Muscle of leg (tissue), 11 donors: ENCODE results near the gene NRIP1. TPM values are rescaled to one million over a fixed set of nuclear protein-coding genes. Genes with fewer than 3 reads are reported as not detected.
"Not testable (repeated sequence)": the region's sequence is repeated elsewhere in the genome, so short reads cannot be mapped to it uniquely, and the experiment has no call there.

ENCODE experiments used
- DNase-seq: peaks from one replicate; pipeline ENCODE4 v3.0.0; 2013
- H3K27ac ChIP-seq: one replicate; pipeline ENCODE4 v1.5.1; 2013; ENCODE audit warnings: mild to moderate bottlenecking, low read length, control low read depth
- H3K27me3 ChIP-seq: one replicate; pipeline ENCODE4 v1.6.1; 2013; ENCODE audit warnings: low read length; ENCODE audit not compliant: control insufficient read depth, insufficient read depth
- H3K36me3 ChIP-seq: one replicate; pipeline ENCODE4 v1.6.1; 2013; ENCODE audit warnings: low read length; ENCODE audit not compliant: control insufficient read depth, insufficient read depth
- H3K4me1 ChIP-seq: one replicate; pipeline ENCODE4 v1.6.1; 2013; ENCODE audit warnings: low read length; ENCODE audit not compliant: control insufficient read depth, insufficient read depth
- H3K4me3 ChIP-seq: one replicate; pipeline ENCODE4 v1.5.1; 2013; ENCODE audit warnings: low read length, control low read depth
- H3K9me3 ChIP-seq: replicated peaks from 2 replicates; pipeline ENCODE4 v1.6.1; 2013; ENCODE audit warnings: low read depth, low read length; ENCODE audit not compliant: control insufficient read depth
- WGBS: methylation state at CpG from one replicate; pipeline ENCODE4 v1.1.5; 2013; ENCODE audit warnings: missing lambda C conversion rate; ENCODE audit not compliant: insufficient coverage; 5-methylcytosine and 5-hydroxymethylcytosine counted together
- polyA plus RNA-seq, 8 donors: library from polyadenylated mRNA; unstranded; fragments of 120-200 nt; gene quantifications; one replicate each; pipeline versions ENCODE4 v1.2.1 to v1.2.3, GENCODE V29; 2013; ENCODE audit warnings: inconsistent platforms in 1 of 8, low replicate concordance in 1 of 8; ENCODE audit not compliant: insufficient read length in 8 of 8, insufficient read depth in 1 of 8
- total RNA-seq: library from RNA; stranded (reverse); fragments of 120-200 nt; gene quantifications from one replicate; pipeline ENCODE4 v1.2.4, GENCODE V29; 2013

The NRIP1 gene
- total and polyA plus RNA-seq, 9 donors: 28.6 to 75.4 (median 39.2) TPM

- Histone ChIP-seq H3K4me3 (no peak overlapping the region), H3K4me1 (no peaks in the 10 kb centered on the region), H3K36me3 (no peaks in the 10 kb centered on the region), H3K27ac (no peak overlapping the region), H3K9me3 (peaks cover 4% of the 10 kb centered on the region), H3K27me3 (no peaks in the 10 kb centered on the region)
- DNase-seq: no peak
- 43% methylated on average over 1 of the region's 3 CpGs for WGBS
Measured at GRCh38 chr21:14943616-14944015, 121.2 kb downstream of the NRIP1 start.

- Histone ChIP-seq H3K27me3 (no peaks in the 10 kb centered on the region), H3K4me1 (no peaks in the 10 kb centered on the region), H3K36me3 (no peaks in the 10 kb centered on the region), H3K4me3 (no peak overlapping the region), H3K9me3 (peaks cover 3% of the 10 kb centered on the region), H3K27ac (no peak overlapping the region)
- DNase-seq: no peak
- no CpG with 5 or more reads among the region's 2 CpGs for WGBS
Measured at GRCh38 chr21:14942801-14943490, 121.9 kb downstream of the NRIP1 start.

DNA sequence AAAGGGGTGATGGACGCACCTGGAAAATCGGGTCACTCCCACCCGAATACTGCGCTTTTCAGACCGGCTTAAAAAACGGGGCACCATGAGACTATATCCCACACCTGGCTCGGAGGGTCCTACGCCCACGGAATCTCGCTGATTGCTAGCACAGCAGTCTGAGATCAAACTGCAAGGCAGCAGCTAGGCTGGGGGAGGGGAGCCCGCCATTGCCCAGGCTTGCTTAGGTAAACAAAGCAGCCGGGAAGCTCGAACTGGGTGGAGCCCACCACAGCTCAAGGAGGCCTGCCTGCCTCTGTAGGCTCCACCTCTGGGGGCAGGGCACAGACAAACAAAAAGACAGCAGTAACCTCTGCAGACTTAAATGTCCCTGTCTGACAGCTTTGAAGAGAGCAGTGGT is 137.5 kb downstream of the NRIP1 start:
- no CpG with 5 or more reads among the region's 13 CpGs for WGBS

GRCh38 chr21:14926186-14926585 is 138.6 kb downstream of the NRIP1 start:
- H3K9me3 ChIP-seq: no peaks in the 10 kb centered on the region
- peak; percentile 62 for DNase-seq
- no peaks in the 10 kb centered on the region for H3K27me3 ChIP-seq
- H3K4me3 ChIP-seq: no peak overlapping the region
- H3K4me1 ChIP-seq: no peaks in the 10 kb centered on the region
- 71% methylated on average over 1 of the region's 3 CpGs for WGBS
- peak overlapping the region; percentile 20 for H3K27ac ChIP-seq
- H3K36me3 ChIP-seq: no peaks in the 10 kb centered on the region

More for the DNA sequence above, 137.5 kb downstream of the NRIP1 start:
- H3K36me3 ChIP-seq, H3K4me3 ChIP-seq, H3K27me3 ChIP-seq, H3K9me3 ChIP-seq, H3K4me1 ChIP-seq, H3K27ac ChIP-seq, DNase-seq: not testable (repeated sequence)

GRCh38 chr21:14923468-14923867 is 141.3 kb downstream of the NRIP1 start:
- H3K36me3 ChIP-seq: no peaks in the 10 kb centered on the region
- no peaks in the 10 kb centered on the region for H3K27me3 ChIP-seq
- DNase-seq: no peak
- no peak overlapping the region for H3K27ac ChIP-seq
- H3K4me3 ChIP-seq: no peak overlapping the region
- H3K9me3 ChIP-seq: no peaks in the 10 kb centered on the region
- H3K4me1 ChIP-seq: no peaks in the 10 kb centered on the region
- WGBS: no CpG with 5 or more reads among the region's 1 CpG

DNA sequence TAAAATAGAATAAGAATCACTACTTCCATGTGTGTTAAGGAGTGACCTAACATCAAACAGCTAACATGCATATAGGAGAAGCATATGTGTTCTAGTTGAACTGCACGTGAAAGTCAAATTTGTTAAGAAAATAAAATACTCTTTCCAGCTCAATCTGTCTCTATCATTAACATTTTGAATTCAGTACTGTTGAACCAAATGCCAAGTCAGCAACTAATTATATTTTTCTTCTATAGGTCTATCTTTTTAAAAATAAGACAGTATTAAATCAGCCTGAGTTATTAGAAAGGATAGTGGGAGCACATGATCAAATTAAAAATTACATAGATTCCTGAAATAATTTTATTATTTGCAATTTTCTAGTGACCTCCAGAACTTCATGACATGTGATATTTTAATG is 141.8 kb downstream of the NRIP1 start:
- no peak overlapping the region for H3K27ac ChIP-seq
- no peak overlapping the region for H3K4me3 ChIP-seq
- no peaks in the 10 kb centered on the region for H3K4me1 ChIP-seq
- H3K36me3 ChIP-seq: no peaks in the 10 kb centered on the region
- H3K27me3 ChIP-seq: no peaks in the 10 kb centered on the region
- no peak for DNase-seq
- H3K9me3 ChIP-seq: no peaks in the 10 kb centered on the region
- whole genome bisulfite sequencing: no CpG with 5 or more reads among the region's 1 CpG

DNA sequence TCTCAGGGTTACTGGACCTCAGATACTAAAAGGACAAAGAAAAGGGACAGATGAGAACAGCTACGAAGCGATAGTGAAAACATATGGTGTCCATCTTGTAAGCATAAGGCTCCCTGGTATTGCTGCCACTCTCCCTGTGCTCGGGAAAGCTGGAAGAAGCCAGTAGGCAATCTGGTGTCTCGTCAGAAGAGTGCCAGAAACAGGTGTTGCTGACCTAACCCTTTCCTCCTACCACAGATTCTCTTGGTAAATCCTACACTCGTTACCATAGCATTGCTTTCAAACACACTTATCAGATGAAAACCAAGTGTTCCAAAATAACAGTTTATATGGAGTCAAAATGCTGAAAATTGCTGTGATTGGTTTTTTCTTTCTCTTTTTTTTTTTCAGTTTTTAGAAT is 146.3 kb downstream of the NRIP1 start:
- 71% methylated on average over 4 of the region's 5 CpGs for WGBS
- H3K4me1 ChIP-seq: no peaks in the 10 kb centered on the region
- DNase-seq: peak; percentile 53
- no peak overlapping the region for H3K4me3 ChIP-seq
- no peaks in the 10 kb centered on the region for H3K27me3 ChIP-seq
- H3K9me3 ChIP-seq: no peaks in the 10 kb centered on the region
- no peak overlapping the region for H3K27ac ChIP-seq
- no peaks in the 10 kb centered on the region for H3K36me3 ChIP-seq

GRCh38 chr21:14917762-14918161 is 147.0 kb downstream of the NRIP1 start:
- H3K9me3 ChIP-seq: no peaks in the 10 kb centered on the region

DNA sequence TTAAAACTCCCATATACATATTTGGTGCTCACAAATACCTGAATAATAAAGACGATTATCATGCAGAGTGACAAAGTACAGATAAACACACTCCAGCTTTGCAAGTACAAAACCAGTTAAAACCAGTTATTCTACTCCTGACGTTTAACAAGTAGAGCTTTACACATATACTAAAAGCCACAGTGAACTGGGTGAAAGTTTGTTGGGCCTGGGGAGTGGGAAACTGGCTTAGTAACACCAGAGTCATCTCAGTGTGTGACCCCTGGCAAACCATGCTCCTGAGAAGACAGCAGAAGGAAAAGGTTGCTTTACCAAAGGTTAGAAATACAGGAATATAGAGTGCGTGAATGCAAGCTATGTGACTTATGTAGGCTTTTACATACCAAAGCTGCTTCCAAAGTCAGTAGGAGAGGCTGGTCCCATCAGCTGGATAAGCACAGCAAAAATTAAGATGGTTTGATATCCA is 148.1 kb downstream of the NRIP1 start:
- H3K4me3 ChIP-seq: no peak overlapping the region
- WGBS: 83% methylated on average over 1 of the region's 3 CpGs
- H3K27me3 ChIP-seq: no peaks in the 10 kb centered on the region
- H3K36me3 ChIP-seq: no peaks in the 10 kb centered on the region
- H3K4me1 ChIP-seq: no peaks in the 10 kb centered on the region
- no peak for DNase-seq
- H3K9me3 ChIP-seq: no peaks in the 10 kb centered on the region
- H3K27ac ChIP-seq: no peak overlapping the region

More at GRCh38 chr21:14917762-14918161, 147.0 kb downstream of the NRIP1 start:
- no peak for DNase-seq
- Histone ChIP-seq H3K4me1 (no peaks in the 10 kb centered on the region), H3K27ac (no peak overlapping the region), H3K36me3 (no peaks in the 10 kb centered on the region), H3K4me3 (no peak overlapping the region), H3K27me3 (no peaks in the 10 kb centered on the region)
- no CpG with 5 or more reads among the region's 2 CpGs for WGBS

DNA sequence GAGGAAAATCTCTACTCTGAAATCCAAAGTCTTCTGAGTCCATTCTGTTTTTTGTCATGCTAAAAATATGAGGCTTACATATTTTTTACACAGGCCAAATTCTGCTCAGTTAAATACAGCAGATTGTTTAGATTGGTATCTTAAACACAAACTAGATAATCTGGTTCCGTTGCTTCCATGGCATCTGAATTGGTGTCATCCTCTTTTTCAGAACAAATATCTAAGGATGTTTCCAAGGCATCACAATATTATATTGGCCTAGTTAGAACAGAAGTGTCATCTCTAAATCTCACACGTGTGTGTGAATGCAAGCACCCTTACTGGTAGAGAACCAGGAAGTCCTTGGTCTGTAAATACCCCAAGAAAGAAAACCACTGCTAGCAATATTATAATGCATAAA is 151.2 kb downstream of the NRIP1 start:
- WGBS: no CpG with 5 or more reads among the region's 2 CpGs
- no peaks in the 10 kb centered on the region for H3K4me1 ChIP-seq
- no peaks in the 10 kb centered on the region for H3K27me3 ChIP-seq
- no peak overlapping the region for H3K27ac ChIP-seq
- DNase-seq: no peak
- H3K36me3 ChIP-seq: no peaks in the 10 kb centered on the region
- no peak overlapping the region for H3K4me3 ChIP-seq
- no peaks in the 10 kb centered on the region for H3K9me3 ChIP-seq

DNA sequence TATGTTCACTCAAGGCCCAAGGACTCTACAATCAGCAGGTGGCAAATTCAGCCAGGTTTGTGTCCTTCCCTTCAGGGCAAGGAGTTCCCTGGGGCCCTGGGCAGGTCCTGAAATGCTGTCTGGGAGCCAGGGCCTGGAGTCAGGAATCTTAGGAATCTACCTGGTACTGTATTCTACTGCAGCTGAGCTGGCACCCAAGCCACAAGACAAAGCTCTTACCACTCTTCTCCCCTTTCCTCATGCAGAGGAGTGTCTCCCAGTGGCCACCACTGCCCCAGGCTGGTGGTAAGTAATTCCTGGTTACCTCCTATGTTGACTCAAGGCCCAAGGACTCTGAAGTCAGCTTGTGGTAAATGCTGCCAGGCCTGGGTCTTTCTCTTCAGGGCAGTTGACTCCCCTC is 153.4 kb downstream of the NRIP1 start:
- no peak for DNase-seq
- H3K9me3 ChIP-seq: peaks cover 2% of the 10 kb centered on the region
- no peaks in the 10 kb centered on the region for H3K36me3 ChIP-seq
- no peak overlapping the region for H3K27ac ChIP-seq
- H3K27me3 ChIP-seq: no peaks in the 10 kb centered on the region
- H3K4me3 ChIP-seq: no peak overlapping the region
- H3K4me1 ChIP-seq: no peaks in the 10 kb centered on the region
